Type B pancreatic cell (in vitro differentiated cells): ENCODE results near the gene GID4. TPM values are rescaled to one million over a fixed set of nuclear protein-coding genes. Genes with fewer than 3 reads are reported as not detected.

Experiments
- DNase-seq: peaks from one replicate; pipeline ENCODE4 v3.0.0; 2021; ENCODE audit warnings: mixed read lengths; ENCODE audit not compliant: unreplicated experiment; ENCODE audit errors: extremely low spot score
- H3K27ac Mint-ChIP-seq: 2 replicates; pipeline ENCODE4 v1.8.0; 2021; ENCODE audit warnings: mild to moderate bottlenecking, mixed read lengths
- H3K27me3 Mint-ChIP-seq: 2 replicates; pipeline ENCODE4 v1.8.0; 2021; ENCODE audit warnings: mixed read lengths
- H3K36me3 Mint-ChIP-seq: 2 replicates; pipeline ENCODE4 v1.8.0; 2021; ENCODE audit warnings: mixed read lengths
- H3K4me1 Mint-ChIP-seq: one replicate; pipeline ENCODE4 v1.8.0; 2021; ENCODE audit warnings: mixed read lengths; ENCODE audit not compliant: unreplicated experiment
- H3K4me3 Mint-ChIP-seq: 2 replicates; pipeline ENCODE4 v1.8.0; 2021; ENCODE audit warnings: mild to moderate bottlenecking, mixed read lengths
- H3K9me3 Mint-ChIP-seq: 2 replicates; pipeline ENCODE4 v1.8.0; 2021; ENCODE audit warnings: mixed read lengths
- total RNA-seq: library from RNA; stranded (reverse); gene quantifications from 2 replicates; pipeline ENCODE4 v1.2.1, GENCODE V29; 2021; ENCODE audit warnings: low replicate concordance
- TF ChIP-seq, protein P1 (sequence below): fragments of 200-600 bp; sonication (generic); conservative IDR thresholded peaks from 2 replicates; pipeline ENCODE4 v1.5.0; 2021; ENCODE audit warnings: antibody characterized with exemption, mild to moderate bottlenecking

Gene GID4
- total RNA-seq, 1 donor from 2014 or later = 13.2 TPM

DNA sequence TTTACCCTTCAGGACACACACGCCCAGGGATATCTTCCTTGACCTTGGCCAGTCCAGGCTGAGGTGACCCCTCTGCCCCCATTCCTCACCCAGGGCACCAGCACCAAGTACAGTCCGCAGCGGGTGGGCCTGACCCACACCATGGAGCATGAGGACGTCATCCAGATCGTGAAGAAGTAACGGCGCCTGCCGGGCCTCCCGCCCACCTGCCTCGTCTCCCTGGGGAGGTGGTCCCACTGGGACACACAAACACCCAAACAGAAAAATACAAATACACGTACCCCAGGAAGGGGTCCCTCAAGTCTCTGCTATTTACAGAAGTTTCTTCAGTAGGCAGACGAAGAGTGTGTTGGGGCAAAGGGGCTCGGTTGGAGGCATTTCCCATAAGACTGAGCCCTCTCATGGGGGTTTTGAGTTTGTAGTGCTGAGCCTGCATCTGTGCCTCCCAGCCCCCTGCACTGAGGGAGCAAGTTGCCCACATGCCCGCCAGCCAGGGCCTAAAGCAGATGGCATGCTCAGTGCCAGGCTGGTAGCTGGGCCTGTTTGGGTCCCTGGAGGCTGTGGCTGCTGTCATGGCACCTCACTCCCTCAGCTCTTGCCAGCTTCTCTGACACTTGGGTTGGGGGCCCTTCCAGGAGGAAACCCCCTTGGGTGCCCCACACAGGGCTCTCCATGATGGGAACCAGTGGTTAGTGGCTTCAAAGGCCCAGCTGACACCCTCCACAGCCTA, 68.0 kb downstream of the GID4 start:
- Mint-ChIP-seq H3K27me3 (no peaks in the 10 kb centered on the region), H3K9me3 (no peaks in the 10 kb centered on the region), H3K4me1 (peaks cover 3% of the 10 kb centered on the region), H3K36me3 (no peaks in the 10 kb centered on the region), H3K27ac (no peak overlapping the region), H3K4me3 (no peak overlapping the region)
- TF ChIP-seq, protein P1, sequence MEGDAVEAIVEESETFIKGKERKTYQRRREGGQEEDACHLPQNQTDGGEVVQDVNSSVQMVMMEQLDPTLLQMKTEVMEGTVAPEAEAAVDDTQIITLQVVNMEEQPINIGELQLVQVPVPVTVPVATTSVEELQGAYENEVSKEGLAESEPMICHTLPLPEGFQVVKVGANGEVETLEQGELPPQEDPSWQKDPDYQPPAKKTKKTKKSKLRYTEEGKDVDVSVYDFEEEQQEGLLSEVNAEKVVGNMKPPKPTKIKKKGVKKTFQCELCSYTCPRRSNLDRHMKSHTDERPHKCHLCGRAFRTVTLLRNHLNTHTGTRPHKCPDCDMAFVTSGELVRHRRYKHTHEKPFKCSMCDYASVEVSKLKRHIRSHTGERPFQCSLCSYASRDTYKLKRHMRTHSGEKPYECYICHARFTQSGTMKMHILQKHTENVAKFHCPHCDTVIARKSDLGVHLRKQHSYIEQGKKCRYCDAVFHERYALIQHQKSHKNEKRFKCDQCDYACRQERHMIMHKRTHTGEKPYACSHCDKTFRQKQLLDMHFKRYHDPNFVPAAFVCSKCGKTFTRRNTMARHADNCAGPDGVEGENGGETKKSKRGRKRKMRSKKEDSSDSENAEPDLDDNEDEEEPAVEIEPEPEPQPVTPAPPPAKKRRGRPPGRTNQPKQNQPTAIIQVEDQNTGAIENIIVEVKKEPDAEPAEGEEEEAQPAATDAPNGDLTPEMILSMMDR = no peak
- DNase-seq = no peak

DNA sequence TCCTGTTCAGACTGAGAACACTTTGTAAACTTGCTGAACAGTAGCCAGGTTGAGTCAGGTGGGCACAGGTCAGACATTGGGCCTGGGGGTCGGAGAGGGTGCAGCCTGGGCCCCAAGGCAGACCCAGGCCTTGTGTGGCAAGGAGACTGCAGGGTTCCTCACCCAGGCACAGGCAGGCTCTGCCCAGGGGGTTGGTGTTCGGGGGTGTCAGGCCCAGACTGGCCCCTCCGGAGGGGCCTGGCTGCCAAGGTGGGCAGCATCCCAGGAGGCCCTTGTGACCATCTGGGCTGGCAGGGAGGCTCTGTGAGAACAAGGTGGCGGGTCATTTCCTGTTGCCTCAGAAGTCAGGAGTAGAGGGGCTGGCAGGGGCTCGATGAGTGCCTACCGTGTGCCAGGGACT, 68.8 kb downstream of the GID4 start:
- Mint-ChIP-seq H3K4me3 (no peak overlapping the region), H3K27ac (no peak overlapping the region), H3K27me3 (no peaks in the 10 kb centered on the region), H3K9me3 (no peaks in the 10 kb centered on the region), H3K36me3 (no peaks in the 10 kb centered on the region), H3K4me1 (peaks cover 4% of the 10 kb centered on the region)
- DNase-seq = no peak
- TF ChIP-seq, protein P1 = no peak

DNA sequence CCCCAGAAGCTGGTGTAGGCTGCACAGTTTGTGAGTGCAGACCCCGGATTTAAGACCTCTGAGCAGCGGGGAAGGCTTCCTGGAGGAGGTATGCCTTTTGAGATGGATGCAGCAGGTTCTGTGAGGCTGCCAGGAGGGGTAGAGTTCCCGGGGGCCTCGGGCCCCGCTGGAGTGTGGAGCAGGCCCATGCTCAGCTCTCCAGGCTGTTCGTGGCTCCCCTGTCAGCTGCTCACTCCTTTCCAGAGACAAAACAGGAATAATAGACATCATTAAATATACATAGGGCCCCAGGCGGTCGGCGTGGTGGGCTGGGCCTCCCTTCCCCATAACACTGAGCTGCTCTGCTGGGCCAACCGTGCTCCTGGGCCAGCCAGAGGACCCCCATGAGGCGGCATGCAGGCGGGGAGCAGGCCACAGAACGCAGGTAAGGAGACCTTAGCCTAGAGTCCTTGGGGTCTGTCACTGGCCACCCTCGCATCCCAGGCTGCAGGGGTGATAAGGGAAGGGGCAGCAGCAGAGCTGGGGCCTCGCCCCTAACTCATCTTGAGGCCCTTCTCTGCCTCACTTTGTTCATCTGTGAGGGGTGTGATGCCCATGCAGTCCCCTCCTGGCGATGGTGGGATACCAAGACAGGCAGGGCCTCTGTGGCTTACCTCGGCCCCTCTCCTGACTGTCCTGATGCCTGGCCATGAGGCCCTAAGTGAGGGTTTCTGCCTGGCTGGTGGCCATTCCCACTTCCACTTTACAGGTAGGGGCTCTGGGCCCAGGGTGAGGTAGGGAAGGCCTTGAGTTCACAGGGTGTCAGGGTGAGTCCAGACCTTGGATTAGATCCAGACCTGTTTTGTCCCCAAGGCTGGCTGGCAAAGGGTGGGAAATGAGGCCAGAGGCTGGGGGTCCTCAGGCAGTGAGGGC, 69.4 kb downstream of the GID4 start, which contains the start of gene MYO15A:
Gene MYO15A (plus strand): TSS at position 356 of the 912 bp plus-strand sequence. CDS start 10,045 bp downstream, outside the sequence.
- no peaks in the 10 kb centered on the region for H3K27me3 Mint-ChIP-seq
- no peak within 1 kb of the TSS for H3K4me3 Mint-ChIP-seq
- peaks cover 4% of the 10 kb centered on the region for H3K4me1 Mint-ChIP-seq
- no peaks in the 10 kb centered on the region for H3K9me3 Mint-ChIP-seq
- no peak for DNase-seq
- TF ChIP-seq, protein P1 = no peak
- no peak within 1 kb of the TSS for H3K27ac Mint-ChIP-seq
- no peaks in the 10 kb centered on the region for H3K36me3 Mint-ChIP-seq

DNA sequence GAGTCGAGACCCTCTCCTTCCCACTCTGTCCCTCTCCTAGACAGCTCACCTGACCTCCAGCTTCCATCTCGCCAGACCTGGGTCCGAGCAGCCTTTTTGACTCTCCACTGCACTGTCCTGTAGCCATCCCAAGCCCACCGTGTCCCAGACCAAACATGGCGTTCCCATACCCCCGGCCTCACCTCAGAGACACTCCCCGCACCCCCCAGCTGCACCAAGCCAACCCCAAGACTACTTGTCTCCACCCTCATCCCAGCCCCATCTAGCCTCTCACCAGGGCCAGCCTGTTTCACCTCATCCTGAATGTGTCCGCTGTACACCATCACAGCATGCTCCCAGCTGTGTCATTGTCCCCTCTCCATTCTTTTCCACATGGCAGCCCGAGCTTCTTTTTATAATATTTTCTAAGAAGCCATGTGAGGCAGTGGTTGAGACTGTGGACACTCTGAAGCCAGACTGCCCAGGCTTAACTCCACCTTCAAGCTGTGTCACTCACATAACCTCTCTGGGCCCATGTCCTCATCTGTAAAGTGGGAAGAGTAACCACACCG, 70.8 kb downstream of the GID4 start:
- H3K36me3 Mint-ChIP-seq = no peaks in the 10 kb centered on the region
- TF ChIP-seq, protein P1 = no peak
- H3K9me3 Mint-ChIP-seq = no peaks in the 10 kb centered on the region
- no peak overlapping the region for H3K4me3 Mint-ChIP-seq
- no peak for DNase-seq
- H3K27me3 Mint-ChIP-seq = no peaks in the 10 kb centered on the region
- peaks cover 4% of the 10 kb centered on the region for H3K4me1 Mint-ChIP-seq
- H3K27ac Mint-ChIP-seq = no peak overlapping the region

DNA sequence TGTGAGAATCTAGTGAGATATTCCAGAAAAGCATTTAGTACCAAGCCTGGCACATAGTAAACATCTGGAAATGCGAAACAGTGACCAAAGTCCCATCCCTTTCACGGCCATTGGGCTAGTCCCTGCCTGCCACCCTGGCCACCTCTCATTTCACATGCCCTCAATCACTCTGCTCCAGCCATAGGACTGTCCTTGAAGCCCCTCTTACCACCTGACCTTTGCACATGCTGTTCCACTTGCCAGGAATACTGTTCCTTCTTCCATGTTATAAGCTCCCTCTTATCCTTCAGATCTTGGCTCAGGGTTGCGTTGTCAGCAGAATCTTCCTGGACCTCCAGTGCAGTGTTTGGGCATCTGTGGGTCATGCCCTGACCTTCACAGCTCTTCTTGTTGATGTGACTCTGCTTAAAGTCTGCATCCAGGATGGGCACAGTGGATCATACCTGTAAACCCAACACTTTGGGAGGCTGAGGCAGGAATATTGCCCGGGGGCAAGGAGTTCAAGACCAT, 71.5 kb downstream of the GID4 start:
- Mint-ChIP-seq H3K4me3 (no peak overlapping the region), H3K9me3 (no peaks in the 10 kb centered on the region), H3K36me3 (no peaks in the 10 kb centered on the region), H3K4me1 (peaks cover 6% of the 10 kb centered on the region), H3K27ac (no peak overlapping the region), H3K27me3 (no peaks in the 10 kb centered on the region)
- TF ChIP-seq, protein P1 = no peak
- DNase-seq = no peak
